Activated naive CD4-positive, alpha-beta T cell (primary cell): ENCODE results near the gene EIF5A.

Experiments used
- DNase-seq, 4 experiments: peaks; one replicate each; lab custom pipeline; 2025; lab: John Stamatoyannopoulos, UW

The EIF5A gene

GRCh38 chr17:7306911-7307685, at the start of gene EIF5A:
TSS of gene EIF5A (plus strand) at chr17:7307628. CDS start at chr17:7309636, 2,008 bp downstream.
- peak; percentile 100 for DNase-seq

GRCh38 chr17:7258731-7259554, 48.5 kb upstream of the EIF5A start:
- DNase-seq: no peak

GRCh38 chr17:7259555-7259889, 47.9 kb upstream of the EIF5A start:
- DNase-seq: no peak

- DNase-seq: no peak
Observed at GRCh38 chr17:7260151-7260550, 47.3 kb upstream of the EIF5A start.

- peak in 1 of 4 experiments; percentile 31 for DNase-seq
Observed at GRCh38 chr17:7260651-7261378, 46.6 kb upstream of the EIF5A start.

GRCh38 chr17:7261379-7262191, 45.8 kb upstream of the EIF5A start:
- no peak for DNase-seq

GRCh38 chr17:7262192-7262934, 45.1 kb upstream of the EIF5A start, which contains the start of gene CLDN7:
TSS of gene CLDN7 (minus strand) at chr17:7262478. CDS start at chr17:7262043, 435 bp downstream.
- no peak for DNase-seq

GRCh38 chr17:7262935-7263800, 44.3 kb upstream of the EIF5A start:
- DNase-seq: no peak

- no peak for DNase-seq
Observed at GRCh38 chr17:7263801-7264078, 43.7 kb upstream of the EIF5A start.

- no peak for DNase-seq
Observed at GRCh38 chr17:7266784-7267183, 40.6 kb upstream of the EIF5A start.

- no peak for DNase-seq
Observed at GRCh38 chr17:7279448-7279847, 28.0 kb upstream of the EIF5A start.

GRCh38 chr17:7280519-7281073, 26.8 kb upstream of the EIF5A start:
- peak; percentile 67 to 80 (median 78) for DNase-seq

GRCh38 chr17:7281074-7281952, 26.1 kb upstream of the EIF5A start, which contains the start of gene SLC2A4:
TSS of gene SLC2A4 (plus strand) at chr17:7281718. CDS start at chr17:7281935, 217 bp downstream.
- peak; percentile 40 to 72 (median 56) for DNase-seq

GRCh38 chr17:7281953-7282751, 25.3 kb upstream of the EIF5A start:
- DNase-seq: no peak

GRCh38 chr17:7282752-7283321, 24.6 kb upstream of the EIF5A start:
- no peak for DNase-seq

GRCh38 chr17:7283471-7284216, 23.8 kb upstream of the EIF5A start:
- no peak for DNase-seq

GRCh38 chr17:7284911-7285310, 22.5 kb upstream of the EIF5A start:
- no peak for DNase-seq
